HCT116 (cell line): ENCODE measurements around the gene SAV1. TPM values are rescaled to one million over a fixed set of nuclear protein-coding genes. Genes with fewer than 3 reads are reported as not detected.

Source experiments
- ATAC-seq: fragments of 200-7000 bp; cut with Tn5 transposase; 2 replicates; pipeline ENCODE4 v1.9.1; 2020; ENCODE audit warnings: mild to moderate bottlenecking, moderate library complexity
- BruUV-seq: library from RNA; stranded (reverse); fragments of 400-500 nt; replicated peaks from 2 replicates; lab custom pipeline; 2021; lab: Mats Ljungman, UMichigan
- CTCF ChIA-PET: fragments of 300-600 bp; sonication (Branson Sonifier 250); formaldehyde crosslinking; loops from one replicate; lab custom pipeline; 2021; ENCODE audit warnings: antibody characterized with exemption; lab: Charles Lee
- POLR2A ChIA-PET: fragments of 300-600, 350-600 bp; sonication (Branson Sonifier 250); formaldehyde crosslinking; loops from one replicate; lab custom pipeline; 2021; ENCODE audit warnings: antibody characterized with exemption; lab: Charles Lee
- RAD21 ChIA-PET, 2 experiments: fragments of 300-600 bp; sonication (Branson Sonifier 250); formaldehyde crosslinking; loops; one replicate each; lab custom pipeline; 2023; ENCODE audit warnings: low total read pairs in 2 of 2; ENCODE audit not compliant: uncharacterized antibody in 2 of 2, unreplicated experiment in 2 of 2, low non-redundant PET in 1 of 2; lab: Charles Lee
- DNase-seq: peaks from one replicate; pipeline ENCODE4 v3.0.0-alpha.2; 2010; ENCODE audit warnings: low read depth, low spot score
- H2AFZ ChIP-seq: fragments of 200-600 bp; shearing (Covaris generic), sonication (generic); 2 replicates; pipeline ENCODE4 v1.6.1; 2017; ENCODE audit warnings: low read depth, mixed run types, mixed read lengths, antibody characterized with exemption, low read length; ENCODE audit not compliant: poor library complexity, severe bottlenecking
- H3K27ac ChIP-seq: 2 replicates; pipeline ENCODE4 v1.5.1; 2012; ENCODE audit warnings: low read depth, low read length
- H3K27me3 ChIP-seq: fragments of 200-600 bp; sonication (generic); 2 replicates; pipeline ENCODE4 v1.6.1; 2016; ENCODE audit warnings: mixed run types, low read length, mixed read lengths; ENCODE audit not compliant: insufficient read depth
- H3K36me3 ChIP-seq, 2 experiments: fragments of 200-500 bp in 1 of 2; fragments of 200-600 bp in 1 of 2; sonication (Bioruptor generic) in 1 of 2; sonication (generic) in 1 of 2; 2 replicates each; pipeline versions ENCODE4 v1.5.1 to v1.6.1; 2014 to 2016; ENCODE audit warnings: low read length in 2 of 2, inconsistent platforms in 1 of 2, mixed read lengths in 1 of 2, mixed run types in 1 of 2; ENCODE audit not compliant: insufficient read depth in 2 of 2, control insufficient read depth in 1 of 2
- H3K4me1 ChIP-seq, 2 experiments: fragments of 200-600 bp in 1 of 2; sonication (generic) in 1 of 2; 2 replicates each; pipeline versions ENCODE4 v1.5.1 to v1.6.1; 2012 to 2017; ENCODE audit warnings: low read length in 2 of 2, inconsistent platforms in 1 of 2, mild to moderate bottlenecking in 1 of 2, mixed read lengths in 1 of 2, mixed run types in 1 of 2, moderate library complexity in 1 of 2; ENCODE audit not compliant: insufficient read depth in 2 of 2, control insufficient read depth in 1 of 2
- H3K4me2 ChIP-seq: fragments of 200-600 bp; sonication (generic); 2 replicates; pipeline ENCODE4 v1.6.1; 2017; ENCODE audit warnings: mixed run types, low read length, mixed read lengths
- H3K4me3 ChIP-seq, 2 experiments: fragments of 200-600 bp in 1 of 2; sonication (generic) in 1 of 2; replicated peaks in 1 of 2; 2 replicates each; pipeline ENCODE4 v1.5.1; 2011 to 2016; ENCODE audit warnings: low read length in 2 of 2, control low read depth in 1 of 2, low read depth in 1 of 2, mild to moderate bottlenecking in 1 of 2, mixed read lengths in 1 of 2, mixed run types in 1 of 2
- H3K79me2 ChIP-seq: fragments of 200-600 bp; sonication (generic); 2 replicates; pipeline ENCODE4 v1.6.1; 2017; ENCODE audit warnings: mild to moderate bottlenecking, mixed run types, low read length, moderate library complexity, mixed read lengths; ENCODE audit not compliant: insufficient read depth
- H3K9ac ChIP-seq: fragments of 200-600 bp; sonication (generic); 2 replicates; pipeline ENCODE4 v1.6.1; 2016; ENCODE audit warnings: low read length, mixed read lengths
- H3K9me2 ChIP-seq: fragments of 200-600 bp; sonication (generic), shearing (Covaris generic); 2 replicates; pipeline ENCODE4 v1.6.1; 2017; ENCODE audit warnings: mixed run types, mild to moderate bottlenecking, moderate library complexity; ENCODE audit not compliant: insufficient read depth
- H3K9me3 ChIP-seq, 2 experiments: fragments of 200-500 bp in 1 of 2; fragments of 200-600 bp in 1 of 2; sonication (Bioruptor generic) in 1 of 2; sonication (generic) in 1 of 2; 2 replicates each; pipeline ENCODE4 v1.6.1; 2014 to 2017; ENCODE audit warnings: low read length in 2 of 2, mixed read lengths in 2 of 2, inconsistent platforms in 1 of 2, low read depth in 1 of 2, mild to moderate bottlenecking in 1 of 2, mixed run types in 1 of 2, moderate library complexity in 1 of 2; ENCODE audit not compliant: control insufficient read depth in 1 of 2, insufficient read depth in 1 of 2
- H4K20me1 ChIP-seq: fragments of 200-600 bp; sonication (generic), shearing (Covaris generic); 2 replicates; pipeline ENCODE4 v1.6.1; 2017; ENCODE audit warnings: mixed run types, mild to moderate bottlenecking, moderate library complexity; ENCODE audit not compliant: insufficient read depth
- CBX3 ChIP-seq: IDR thresholded peaks from 2 replicates; pipeline ENCODE4 v1.6.1; 2012; ENCODE audit warnings: low read depth
- EGR1 ChIP-seq: IDR thresholded peaks from 2 replicates; pipeline ENCODE4 v1.6.1; 2012; ENCODE audit warnings: low read depth
- ELF1 ChIP-seq: IDR thresholded peaks from 2 replicates; pipeline ENCODE4 v1.6.1; 2012; ENCODE audit warnings: low read depth, borderline replicate concordance
- EZH2phosphoT487 ChIP-seq: fragments of 200-600 bp; IDR thresholded peaks from 2 replicates; pipeline ENCODE4 v1.6.1; 2018; ENCODE audit warnings: antibody characterized with exemption, borderline replicate concordance
- FOSL1 ChIP-seq: IDR thresholded peaks from 2 replicates; pipeline ENCODE4 v1.6.1; 2012; ENCODE audit warnings: low read depth
- JUND ChIP-seq: IDR thresholded peaks from 2 replicates; pipeline ENCODE4 v1.6.1; 2012
- MAX ChIP-seq: IDR thresholded peaks from 2 replicates; pipeline ENCODE4 v1.6.1; 2012
- POLR2A ChIP-seq: IDR thresholded peaks from 2 replicates; pipeline ENCODE4 v1.7.0; 2011; ENCODE audit warnings: borderline replicate concordance; ENCODE audit not compliant: insufficient read depth, insufficient read length; ENCODE audit errors: extremely low read depth
- POLR2AphosphoS5 ChIP-seq: IDR thresholded peaks from 2 replicates; pipeline ENCODE4 v1.6.1; 2011; ENCODE audit warnings: mild to moderate bottlenecking, low read depth, low read length, moderate library complexity
- REST ChIP-seq: IDR thresholded peaks from 2 replicates; pipeline ENCODE4 v1.6.1; 2012; ENCODE audit warnings: low read depth
- SIN3A ChIP-seq: IDR thresholded peaks from 2 replicates; pipeline ENCODE4 v1.6.1; 2012; ENCODE audit warnings: low read depth
- SP1 ChIP-seq: IDR thresholded peaks from 2 replicates; pipeline ENCODE4 v1.6.1; 2012; ENCODE audit warnings: low read depth
- SRF ChIP-seq: IDR thresholded peaks from 2 replicates; pipeline ENCODE4 v1.6.1; 2012; ENCODE audit warnings: low read depth
- TCF7L2 ChIP-seq: IDR thresholded peaks from 2 replicates; pipeline ENCODE4 v1.7.0; 2011; ENCODE audit warnings: borderline replicate concordance, inconsistent platforms; ENCODE audit not compliant: insufficient read depth, insufficient read length; ENCODE audit errors: extremely low read depth
- ZFX ChIP-seq: fragments of 450-650 bp; IDR thresholded peaks from 2 replicates; pipeline ENCODE4 v1.6.1; 2017
- ZNF274 ChIP-seq: fragments of 200-500 bp; sonication (Bioruptor generic); IDR thresholded peaks from 2 replicates; pipeline ENCODE4 v1.6.1; 2014; ENCODE audit warnings: mild to moderate bottlenecking, low read depth, low read length, inconsistent platforms
- intact Hi-C: fragments of 100-400 bp; cut with micrococcal nuclease; formaldehyde crosslinking; loops from 2 replicates; pipeline ENCODE4 v1.10.0; 2022
- total RNA-seq: library from RNA; stranded (reverse); gene quantifications from one replicate; pipeline ENCODE4 v1.2.1, GENCODE V29; 2021; ENCODE audit not compliant: unreplicated experiment
- TF ChIP-seq, protein P1 (sequence below): IDR thresholded peaks from 2 replicates; pipeline ENCODE4 v1.6.1; 2012
- TF ChIP-seq, protein P2 (sequence below), 3 experiments: fragments of 200-600 bp in 1 of 3; sonication (generic) in 1 of 3; IDR thresholded peaks in 2 of 3; conservative IDR thresholded peaks in 1 of 3; 2 replicates each; pipeline ENCODE4 v1.5.1; 2012 to 2017; ENCODE audit warnings: low read depth in 2 of 3, low read length in 2 of 3, antibody characterized with exemption in 1 of 3, borderline replicate concordance in 1 of 3, control low read depth in 1 of 3, mild to moderate bottlenecking in 1 of 3, mixed read lengths in 1 of 3, mixed run types in 1 of 3, moderate library complexity in 1 of 3; ENCODE audit not compliant: insufficient read depth in 1 of 3

The SAV1 gene
- total RNA-seq, 1 experiment from 2014 or later, result 38.0 TPM

DNA sequence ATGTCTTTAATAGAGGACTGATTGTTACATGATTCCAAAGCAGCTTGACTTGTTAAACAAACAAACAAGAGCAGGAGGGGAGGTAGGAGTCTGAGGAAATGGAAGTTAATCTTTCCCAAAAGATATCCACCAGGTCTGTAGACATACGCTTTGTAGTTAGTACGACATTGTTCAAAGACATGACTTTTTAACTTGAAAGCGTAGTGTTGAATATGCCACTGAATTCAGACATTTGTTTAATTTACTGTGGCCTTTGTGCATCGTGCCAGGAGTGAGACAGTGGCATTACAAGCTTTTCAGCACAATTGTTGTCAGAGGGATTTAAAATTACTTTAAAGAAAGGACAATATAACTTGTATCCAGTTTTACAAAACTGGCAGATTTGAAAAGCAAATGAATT lies 53.0 kb downstream of the SAV1 start:
- H3K9ac ChIP-seq, result no peak overlapping the region
- H2AFZ ChIP-seq, result no peak overlapping the region
- intact Hi-C loops, result no loop called here
- ChIA-PET CTCF (no interaction called here), RAD21 (no interaction called here), POLR2A (no interaction called here)
- H3K36me3 ChIP-seq, result no peaks in the 10 kb centered on the region
- H3K27ac ChIP-seq, result no peak overlapping the region
- no peaks in the 10 kb centered on the region for H3K9me2 ChIP-seq
- no peaks in the 10 kb centered on the region for H4K20me1 ChIP-seq
- no peaks in the 10 kb centered on the region for H3K79me2 ChIP-seq
- ATAC-seq, result no peak
- TF ChIP-seq SP1 (no peak), REST (no peak), POLR2AphosphoS5 (no peak), EZH2phosphoT487 (no peak), SIN3A (no peak), ELF1 (no peak), MAX (no peak), ZNF274 (no peak), TCF7L2 (no peak), POLR2A (no peak), CBX3 (no peak), SRF (no peak), JUND (no peak), FOSL1 (no peak), EGR1 (no peak), ZFX (no peak)
- TF ChIP-seq, protein P1, sequence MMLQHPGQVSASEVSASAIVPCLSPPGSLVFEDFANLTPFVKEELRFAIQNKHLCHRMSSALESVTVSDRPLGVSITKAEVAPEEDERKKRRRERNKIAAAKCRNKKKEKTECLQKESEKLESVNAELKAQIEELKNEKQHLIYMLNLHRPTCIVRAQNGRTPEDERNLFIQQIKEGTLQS, result no peak
- TF ChIP-seq, protein P2, sequence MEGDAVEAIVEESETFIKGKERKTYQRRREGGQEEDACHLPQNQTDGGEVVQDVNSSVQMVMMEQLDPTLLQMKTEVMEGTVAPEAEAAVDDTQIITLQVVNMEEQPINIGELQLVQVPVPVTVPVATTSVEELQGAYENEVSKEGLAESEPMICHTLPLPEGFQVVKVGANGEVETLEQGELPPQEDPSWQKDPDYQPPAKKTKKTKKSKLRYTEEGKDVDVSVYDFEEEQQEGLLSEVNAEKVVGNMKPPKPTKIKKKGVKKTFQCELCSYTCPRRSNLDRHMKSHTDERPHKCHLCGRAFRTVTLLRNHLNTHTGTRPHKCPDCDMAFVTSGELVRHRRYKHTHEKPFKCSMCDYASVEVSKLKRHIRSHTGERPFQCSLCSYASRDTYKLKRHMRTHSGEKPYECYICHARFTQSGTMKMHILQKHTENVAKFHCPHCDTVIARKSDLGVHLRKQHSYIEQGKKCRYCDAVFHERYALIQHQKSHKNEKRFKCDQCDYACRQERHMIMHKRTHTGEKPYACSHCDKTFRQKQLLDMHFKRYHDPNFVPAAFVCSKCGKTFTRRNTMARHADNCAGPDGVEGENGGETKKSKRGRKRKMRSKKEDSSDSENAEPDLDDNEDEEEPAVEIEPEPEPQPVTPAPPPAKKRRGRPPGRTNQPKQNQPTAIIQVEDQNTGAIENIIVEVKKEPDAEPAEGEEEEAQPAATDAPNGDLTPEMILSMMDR (IDR thresholded peaks at IDR 0.05 in 2 of 3, conservative IDR thresholded peaks at IDR 0.05 in 1 of 3; ENCODE audit: borderline replicate concordance in 1 of 3, insufficient read depth in 1 of 3, low read depth in 2 of 3, low read length in 2 of 3), result no peak
- no peak overlapping the region for H3K4me3 ChIP-seq
- no peaks in the 10 kb centered on the region for H3K27me3 ChIP-seq
- no peak overlapping the region for H3K4me2 ChIP-seq
- no peaks in the 10 kb centered on the region; a peak in 1 of 4 replicates for H3K4me1 ChIP-seq
- no peak for DNase-seq
- BruUV-seq, result no TSS peak
- no peaks in the 10 kb centered on the region for H3K9me3 ChIP-seq
